ENCODE measurements around the gene EPHB4.

EPHB4 gene

DNA sequence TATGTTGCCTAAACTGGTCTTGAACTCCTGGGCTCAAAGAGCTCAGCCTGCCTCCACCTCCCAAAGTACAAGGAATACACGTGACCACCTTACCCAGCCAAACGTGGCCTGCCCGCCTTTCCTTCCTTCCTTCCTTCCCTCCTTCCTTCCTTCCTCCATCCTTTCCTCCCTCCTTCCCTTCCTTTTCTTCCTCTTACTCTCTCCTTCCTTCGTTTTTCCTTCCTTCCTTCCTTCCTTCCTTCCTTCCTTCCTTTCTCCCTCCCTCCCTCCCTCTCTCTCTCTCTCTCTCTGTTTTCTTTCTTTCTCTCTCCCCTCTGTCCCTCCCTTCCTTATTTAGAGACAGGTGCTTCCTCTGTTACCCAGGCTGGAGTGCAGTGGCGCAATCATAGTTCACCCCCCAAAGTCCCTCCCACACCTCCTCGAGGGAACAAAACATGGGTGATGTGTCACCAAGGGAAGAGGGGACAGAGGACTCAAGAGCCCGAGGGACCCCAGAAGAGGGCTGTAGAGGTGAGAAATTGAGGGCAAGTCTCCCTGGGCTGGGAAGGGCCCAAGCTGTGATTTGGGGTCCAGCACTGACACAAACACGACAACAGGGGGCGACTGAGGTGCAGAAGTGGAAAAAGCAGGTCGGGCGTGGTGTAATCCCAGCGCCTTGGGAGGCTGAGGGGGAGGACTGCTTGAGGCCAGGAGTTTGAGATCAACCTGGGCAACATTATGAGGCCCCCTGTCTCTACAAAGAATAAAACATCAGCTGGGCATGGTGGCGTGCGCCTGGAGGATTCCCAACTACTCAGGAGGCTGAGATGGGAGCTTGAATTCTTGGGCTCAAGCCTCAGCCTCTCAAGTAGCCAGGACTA lies 28.1 kb downstream of the EPHB4 start:
- Histone ChIP-seq H3K27ac (no peak overlapping the region), H3K4me2 (no peak overlapping the region), H3K27me3 (ENCODE audit: insufficient read depth, low read depth) (peaks cover 75% of the 10 kb centered on the region), H3K36me3 (ENCODE audit: insufficient read depth) (no peaks in the 10 kb centered on the region), H3K4me3 (IDR thresholded peaks at IDR 0.05; ENCODE audit: insufficient read depth, low read depth, low read length) (no peak overlapping the region), H3K9ac (no peak overlapping the region), H4K20me1 (ENCODE audit: insufficient read depth) (no peaks in the 10 kb centered on the region), H3K79me2 (ENCODE audit: insufficient read depth, low read depth) (no peaks in the 10 kb centered on the region), H2AFZ (ENCODE audit: low read depth) (no peak overlapping the region), H3K4me1 (ENCODE audit: low read depth, poor library complexity, severe bottlenecking) (peaks cover 5% of the 10 kb centered on the region)
- peak; percentile 72 for TF ChIP-seq CTCF (conservative IDR thresholded peaks at IDR 0.05; ENCODE audit: low read depth, low read length)

DNA sequence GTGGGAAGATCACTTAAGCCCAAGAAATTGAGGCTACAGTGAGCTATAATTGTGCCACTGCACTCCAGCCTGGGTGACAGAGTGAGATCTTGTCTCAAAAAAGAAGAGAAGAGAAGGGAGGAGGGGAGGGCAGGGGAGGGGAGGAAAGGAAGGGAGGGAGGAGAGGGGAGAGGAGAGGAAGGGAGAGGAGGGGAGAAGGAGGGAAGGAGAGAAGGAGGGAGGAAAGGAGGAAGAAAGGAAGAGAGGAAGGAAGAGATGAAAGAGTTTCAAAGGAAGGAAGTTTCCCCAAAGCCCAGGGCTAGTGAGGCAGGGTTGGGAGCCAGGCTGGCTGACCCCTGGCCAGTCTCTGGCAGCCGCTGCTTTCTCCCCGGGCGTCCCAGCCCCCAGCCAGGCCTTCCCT lies 32.6 kb downstream of the EPHB4 start:
- Histone ChIP-seq H3K27ac (no peak overlapping the region), H3K36me3 (ENCODE audit: insufficient read depth) (no peaks in the 10 kb centered on the region), H3K9ac (no peak overlapping the region), H3K4me1 (ENCODE audit: low read depth, poor library complexity, severe bottlenecking) (no peaks in the 10 kb centered on the region), H3K27me3 (ENCODE audit: insufficient read depth, low read depth) (peaks cover 96% of the 10 kb centered on the region), H3K4me2 (no peak overlapping the region), H2AFZ (ENCODE audit: low read depth) (no peak overlapping the region), H3K79me2 (ENCODE audit: insufficient read depth, low read depth) (no peaks in the 10 kb centered on the region), H3K4me3 (IDR thresholded peaks at IDR 0.05; ENCODE audit: insufficient read depth, low read depth, low read length) (no peak overlapping the region), H4K20me1 (ENCODE audit: insufficient read depth) (no peaks in the 10 kb centered on the region)
- no peak for TF ChIP-seq CTCF (conservative IDR thresholded peaks at IDR 0.05; ENCODE audit: low read depth, low read length)

DNA sequence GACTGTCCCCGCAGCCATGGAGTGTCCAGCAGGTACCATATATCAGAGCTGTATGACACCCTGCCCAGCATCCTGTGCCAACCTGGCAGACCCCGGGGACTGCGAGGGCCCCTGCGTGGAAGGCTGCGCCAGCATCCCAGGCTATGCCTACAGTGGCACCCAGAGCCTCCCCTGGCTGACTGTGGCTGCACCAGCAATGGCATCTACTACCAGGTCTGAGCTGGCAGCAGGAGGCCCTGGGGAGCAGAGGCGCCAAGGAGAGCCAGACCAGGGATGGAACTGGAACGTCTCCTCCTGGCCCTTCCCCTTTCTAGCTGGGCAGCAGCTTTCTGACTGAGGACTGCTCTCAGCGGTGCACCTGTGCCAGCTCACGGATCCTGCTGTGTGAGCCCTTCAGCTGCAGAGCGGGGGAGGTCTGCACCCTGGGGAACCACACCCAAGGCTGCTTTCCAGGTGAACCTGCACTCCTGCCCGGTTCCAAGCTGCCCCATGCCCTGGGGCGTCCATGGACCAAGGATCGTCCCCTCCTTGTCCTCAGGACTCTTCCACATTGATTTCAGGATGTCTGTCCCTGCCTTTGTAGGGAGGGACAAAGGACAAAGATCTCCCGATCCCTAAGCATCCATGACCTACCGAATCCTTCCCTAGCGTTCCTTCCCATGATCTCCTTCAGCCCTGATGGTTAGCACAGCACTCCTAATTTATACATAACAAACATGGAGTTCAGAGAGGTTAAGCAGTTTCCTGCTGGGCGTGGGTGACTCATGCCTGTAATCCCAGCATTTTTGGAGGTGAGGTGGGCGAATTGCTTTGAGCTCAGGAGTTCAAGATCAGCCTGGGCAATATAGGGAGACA lies 33.3 kb downstream of the EPHB4 start:
- no peak for TF ChIP-seq CTCF (conservative IDR thresholded peaks at IDR 0.05; ENCODE audit: low read depth, low read length)
- no peaks in the 10 kb centered on the region for H3K4me1 ChIP-seq (ENCODE audit: low read depth, poor library complexity, severe bottlenecking)
- H3K4me3 ChIP-seq (IDR thresholded peaks at IDR 0.05; ENCODE audit: insufficient read depth, low read depth, low read length): no peak overlapping the region
- H4K20me1 ChIP-seq (ENCODE audit: insufficient read depth): no peaks in the 10 kb centered on the region
- H3K27ac ChIP-seq: no peak overlapping the region
- no peak overlapping the region for H3K4me2 ChIP-seq
- no peak overlapping the region for H3K9ac ChIP-seq
- no peak overlapping the region for H2AFZ ChIP-seq (ENCODE audit: low read depth)
- peaks cover 100% of the 10 kb centered on the region for H3K27me3 ChIP-seq (ENCODE audit: insufficient read depth, low read depth)
- no peaks in the 10 kb centered on the region for H3K79me2 ChIP-seq (ENCODE audit: insufficient read depth, low read depth)
- H3K36me3 ChIP-seq (ENCODE audit: insufficient read depth): no peaks in the 10 kb centered on the region

- Histone ChIP-seq H3K79me2 (ENCODE audit: insufficient read depth, low read depth) (no peaks in the 10 kb centered on the region), H3K4me2 (no peak overlapping the region), H4K20me1 (ENCODE audit: insufficient read depth) (no peaks in the 10 kb centered on the region), H3K27ac (no peak overlapping the region), H3K4me3 (IDR thresholded peaks at IDR 0.05; ENCODE audit: insufficient read depth, low read depth, low read length) (no peak overlapping the region), H2AFZ (ENCODE audit: low read depth) (no peak overlapping the region), H3K4me1 (ENCODE audit: low read depth, poor library complexity, severe bottlenecking) (no peaks in the 10 kb centered on the region), H3K9ac (no peak overlapping the region), H3K27me3 (ENCODE audit: insufficient read depth, low read depth) (peaks cover 100% of the 10 kb centered on the region), H3K36me3 (ENCODE audit: insufficient read depth) (no peaks in the 10 kb centered on the region)
- no peak for TF ChIP-seq CTCF (conservative IDR thresholded peaks at IDR 0.05; ENCODE audit: low read depth, low read length)
Observed at GRCh38 chr7:100791881-100792666, 35.2 kb downstream of the EPHB4 start.

Measured in KMS-11 (cell line).